GM18505 (cell line): ENCODE results near the gene TMEM130.
"Not testable (repeated sequence)": the region's sequence is repeated elsewhere in the genome, so short reads cannot be mapped to it uniquely, and the experiment has no call there.

Experiments
- ATAC-seq: cut with Tn5 transposase; IDR thresholded peaks from one replicate; pipeline ENCODE4 v1.9.1; 2021; ENCODE audit not compliant: unreplicated experiment
- POLR2A ChIP-seq: IDR thresholded peaks from 4 replicates; pipeline ENCODE4 v1.6.1; 2011; ENCODE audit warnings: borderline replicate concordance; ENCODE audit not compliant: insufficient read depth, insufficient read length; ENCODE audit errors: extremely low read depth

Gene TMEM130

GRCh38 chr7:98855610-98856422 lies 14.0 kb downstream of the TMEM130 start:
- ATAC-seq: no peak
- TF ChIP-seq POLR2A: no peak

DNA sequence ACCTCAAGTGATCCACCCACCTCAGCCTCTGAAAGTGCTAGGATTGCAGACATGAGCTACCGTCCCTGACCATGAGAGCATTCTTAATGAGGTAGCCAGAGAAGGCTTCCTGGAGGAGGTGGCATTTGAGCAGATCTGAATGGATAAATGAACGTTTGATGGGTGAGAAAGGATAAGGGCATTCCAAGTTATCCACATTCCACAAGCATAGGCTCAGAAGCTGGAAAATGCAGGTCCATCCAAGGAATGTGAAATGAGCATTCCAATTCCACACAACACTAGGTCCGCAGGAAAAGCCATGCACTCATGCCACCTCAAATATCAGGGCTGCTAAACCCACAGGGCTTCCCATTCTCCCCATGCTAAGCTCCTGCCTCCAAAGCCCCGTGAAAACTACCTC lies 17.0 kb downstream of the TMEM130 start:
- no peak for ATAC-seq
- no peak for TF ChIP-seq POLR2A

DNA sequence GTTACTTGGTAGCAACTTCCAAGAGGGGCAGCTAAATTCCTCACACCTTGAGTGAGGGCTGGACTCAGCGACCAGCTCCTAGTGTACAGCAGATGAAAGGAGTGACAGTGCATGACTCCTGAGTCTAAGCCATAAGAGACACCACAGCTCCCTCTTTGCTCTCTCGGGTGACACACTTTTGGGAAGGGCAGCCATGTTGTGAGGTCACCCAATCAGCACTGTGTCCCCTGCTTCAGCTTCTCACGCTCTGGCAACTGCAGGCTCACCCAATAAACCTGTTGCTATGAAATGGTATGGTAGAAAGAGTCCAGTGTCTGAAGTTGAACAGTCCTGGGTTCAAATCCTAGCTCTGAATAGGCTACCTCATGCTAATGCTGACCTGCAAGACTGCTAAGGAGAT lies 20.9 kb downstream of the TMEM130 start:
- TF ChIP-seq POLR2A: no peak
- no peak for ATAC-seq

GRCh38 chr7:98842552-98842951 lies 27.3 kb downstream of the TMEM130 start:
- not testable (repeated sequence) for ATAC-seq

- ATAC-seq: no peak
- no peak for TF ChIP-seq POLR2A
These were observed 28.4 kb downstream of the TMEM130 start for GRCh38 chr7:98841179-98841997.

DNA sequence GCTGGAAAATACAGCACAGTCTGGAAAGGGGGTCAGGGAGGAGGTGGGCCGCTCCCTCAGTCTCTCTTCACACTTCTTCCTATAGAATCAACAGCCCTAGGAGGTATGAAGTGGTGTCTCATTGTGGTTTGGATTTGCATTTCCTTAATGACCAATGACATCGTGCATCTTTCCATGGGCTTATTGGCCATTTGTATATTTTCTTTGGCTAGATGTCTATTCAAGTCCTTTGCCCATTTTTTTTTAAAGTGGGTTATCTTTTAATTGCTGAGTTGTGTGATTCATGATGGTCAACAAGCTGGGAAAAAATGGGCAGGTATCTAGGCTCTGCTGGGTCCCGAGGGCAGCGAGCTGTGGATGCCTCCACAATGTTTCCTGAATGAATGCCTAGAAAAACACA lies 29.1 kb downstream of the TMEM130 start:
- no peak for TF ChIP-seq POLR2A
- no peak for ATAC-seq

GRCh38 chr7:98840096-98840495 lies 29.7 kb downstream of the TMEM130 start:
- TF ChIP-seq POLR2A: no peak
- no peak for ATAC-seq

GRCh38 chr7:98837630-98837972 lies 32.2 kb downstream of the TMEM130 start:
- no peak for TF ChIP-seq POLR2A
- ATAC-seq: no peak

DNA sequence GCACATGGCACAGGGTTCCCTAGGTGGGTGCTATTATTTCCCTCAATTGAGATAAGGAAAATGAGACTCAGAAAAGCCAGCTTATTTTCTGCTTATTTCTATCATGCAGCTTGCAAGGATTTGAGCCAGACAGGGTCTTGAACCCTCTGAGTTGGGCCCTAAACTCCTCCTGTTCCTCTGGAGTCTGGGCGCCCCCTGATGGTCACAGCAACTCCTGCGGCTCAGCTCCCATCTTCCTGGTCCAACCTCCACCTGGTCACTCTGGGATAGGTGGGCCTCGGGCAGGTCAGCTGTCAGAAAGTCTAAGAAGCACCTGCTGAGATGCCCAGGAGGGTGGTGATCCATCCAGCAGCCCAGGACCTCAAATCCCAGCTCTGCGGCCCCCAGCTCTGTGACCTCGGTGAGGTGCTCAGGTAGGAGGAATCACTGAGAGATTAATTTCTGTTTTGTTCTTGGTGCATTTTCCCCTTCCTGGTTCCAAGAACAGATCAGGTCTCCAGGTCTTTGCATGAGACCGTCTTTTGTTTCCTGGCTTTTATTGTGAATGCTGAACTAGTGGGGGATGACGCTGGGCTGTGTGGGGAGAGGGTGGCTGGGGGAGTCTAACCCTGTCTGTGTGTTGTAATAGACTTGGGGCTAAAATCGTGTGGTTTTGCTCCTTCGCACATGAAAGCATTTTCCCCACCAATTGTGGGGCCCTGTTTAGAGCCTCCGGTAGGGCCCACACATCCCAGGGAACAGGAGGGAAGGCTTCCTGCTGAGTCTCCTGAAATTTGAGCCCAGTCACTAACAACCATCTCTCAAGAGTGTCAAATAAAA lies 32.8 kb downstream of the TMEM130 start:
- ATAC-seq: no peak
- no peak for TF ChIP-seq POLR2A

DNA sequence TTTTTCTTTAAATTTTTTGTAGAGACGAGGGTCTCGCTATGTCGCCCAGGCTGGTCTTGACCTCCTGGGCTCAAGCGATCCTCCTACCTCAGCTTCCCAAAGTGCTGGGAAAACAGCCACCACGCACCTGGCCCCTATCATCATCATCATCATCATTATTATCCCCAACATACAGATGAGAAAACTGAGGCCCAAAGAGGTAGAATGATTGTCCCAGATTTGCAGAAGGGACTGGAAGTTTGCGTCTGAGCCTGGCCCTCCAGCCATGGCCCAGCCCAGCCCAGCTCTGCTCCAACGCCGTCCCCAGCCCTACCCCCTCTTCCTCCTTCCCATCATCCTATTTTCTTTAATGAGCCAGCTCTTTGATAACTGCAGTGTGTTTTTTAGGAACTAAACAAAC lies 34.9 kb downstream of the TMEM130 start:
- TF ChIP-seq POLR2A: no peak
- ATAC-seq: no peak

DNA sequence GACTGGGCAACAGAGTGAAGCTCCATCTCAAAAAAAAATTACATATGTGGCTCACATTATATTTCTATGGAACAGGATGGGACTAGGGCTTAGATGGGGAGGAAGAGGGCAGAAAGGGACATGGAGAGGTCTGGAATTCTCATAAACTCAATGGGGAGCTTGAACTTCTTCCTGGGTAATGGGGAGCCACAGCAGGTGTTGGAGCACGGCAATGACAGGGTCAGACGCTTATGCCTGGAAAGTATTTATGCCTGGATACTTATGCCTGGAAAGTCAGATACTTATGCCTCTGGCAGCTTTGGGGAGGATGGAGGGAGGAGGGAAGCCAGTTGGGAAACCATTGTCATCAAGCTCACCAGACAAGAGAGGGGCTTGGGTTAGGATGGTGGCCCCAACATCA lies 36.8 kb downstream of the TMEM130 start:
- TF ChIP-seq POLR2A: no peak
- no peak for ATAC-seq

- no peak for TF ChIP-seq POLR2A
- no peak for ATAC-seq
These were observed 38.1 kb downstream of the TMEM130 start for GRCh38 chr7:98831641-98832221.

- no peak for ATAC-seq
- no peak for TF ChIP-seq POLR2A
These were observed 38.8 kb downstream of the TMEM130 start for GRCh38 chr7:98830972-98831548.
